ENCODE results near the gene APEH.
A peak's percentile ranks its signal among the peaks of the same experiment; 100 is the strongest.

APEH gene

GRCh38 chr3:49715611-49716121 is 41.5 kb downstream of the APEH start:
- DNase-seq, result no peak

- no peak for DNase-seq
Observed at GRCh38 chr3:49716169-49716568, 42.0 kb downstream of the APEH start.

GRCh38 chr3:49716691-49717210 is 42.6 kb downstream of the APEH start:
- DNase-seq, result no peak

- no peak for DNase-seq
Observed at GRCh38 chr3:49717211-49717958, 43.2 kb downstream of the APEH start.

GRCh38 chr3:49717959-49718857 is 44.1 kb downstream of the APEH start:
- DNase-seq, result no peak

- no peak for DNase-seq
Observed at GRCh38 chr3:49718858-49719213, 44.7 kb downstream of the APEH start.

GRCh38 chr3:49719214-49719884 is 45.2 kb downstream of the APEH start, which contains the start of gene AMIGO3:
Gene AMIGO3, minus strand, starts transcription at chr3:49719684. Its CDS starts 219 bp downstream, at chr3:49719465.
- DNase-seq, result peak; percentile 57

GRCh38 chr3:49720855-49721595 is 46.9 kb downstream of the APEH start:
- DNase-seq, result no peak

- DNase-seq, result no peak
Observed at GRCh38 chr3:49721596-49721895, 47.4 kb downstream of the APEH start.

GRCh38 chr3:49721896-49722781 is 48.0 kb downstream of the APEH start:
- DNase-seq, result no peak

- no peak for DNase-seq
Observed at GRCh38 chr3:49722896-49723295, 48.7 kb downstream of the APEH start.

GRCh38 chr3:49723296-49723627 is 49.1 kb downstream of the APEH start:
- DNase-seq, result no peak

GRCh38 chr3:49723628-49724551 is 49.7 kb downstream of the APEH start, which contains the start of gene GMPPB:
Gene GMPPB, minus strand, starts transcription at chr3:49723951. Its CDS starts 225 bp downstream, at chr3:49723726.
- DNase-seq, result peak; percentile 97

GRCh38 chr3:49724586-49724985 is 50.4 kb downstream of the APEH start:
- no peak for DNase-seq

- no peak for DNase-seq
Observed at GRCh38 chr3:49725906-49726681, 51.9 kb downstream of the APEH start.

- DNase-seq, result no peak
Observed at GRCh38 chr3:49727154-49727923, 53.2 kb downstream of the APEH start.

GRCh38 chr3:49727924-49728361 is 53.8 kb downstream of the APEH start:
- DNase-seq, result no peak

- DNase-seq, result no peak
Observed at GRCh38 chr3:49729966-49730609, 55.9 kb downstream of the APEH start.
